DMS114 treated with DMSO at 0.1 percent for 48 hours (cell line): ENCODE results near the gene CAV1.
"Not testable (repeated sequence)": the region's sequence is repeated elsewhere in the genome, so short reads cannot be mapped to it uniquely, and the experiment has no call there.

Source experiments
- DNase-seq: peaks from one replicate; lab custom pipeline; 2025; ENCODE audit not compliant: unreplicated experiment; lab: John Stamatoyannopoulos, UW

The CAV1 gene, protein sequence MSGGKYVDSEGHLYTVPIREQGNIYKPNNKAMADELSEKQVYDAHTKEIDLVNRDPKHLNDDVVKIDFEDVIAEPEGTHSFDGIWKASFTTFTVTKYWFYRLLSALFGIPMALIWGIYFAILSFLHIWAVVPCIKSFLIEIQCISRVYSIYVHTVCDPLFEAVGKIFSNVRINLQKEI

DNA sequence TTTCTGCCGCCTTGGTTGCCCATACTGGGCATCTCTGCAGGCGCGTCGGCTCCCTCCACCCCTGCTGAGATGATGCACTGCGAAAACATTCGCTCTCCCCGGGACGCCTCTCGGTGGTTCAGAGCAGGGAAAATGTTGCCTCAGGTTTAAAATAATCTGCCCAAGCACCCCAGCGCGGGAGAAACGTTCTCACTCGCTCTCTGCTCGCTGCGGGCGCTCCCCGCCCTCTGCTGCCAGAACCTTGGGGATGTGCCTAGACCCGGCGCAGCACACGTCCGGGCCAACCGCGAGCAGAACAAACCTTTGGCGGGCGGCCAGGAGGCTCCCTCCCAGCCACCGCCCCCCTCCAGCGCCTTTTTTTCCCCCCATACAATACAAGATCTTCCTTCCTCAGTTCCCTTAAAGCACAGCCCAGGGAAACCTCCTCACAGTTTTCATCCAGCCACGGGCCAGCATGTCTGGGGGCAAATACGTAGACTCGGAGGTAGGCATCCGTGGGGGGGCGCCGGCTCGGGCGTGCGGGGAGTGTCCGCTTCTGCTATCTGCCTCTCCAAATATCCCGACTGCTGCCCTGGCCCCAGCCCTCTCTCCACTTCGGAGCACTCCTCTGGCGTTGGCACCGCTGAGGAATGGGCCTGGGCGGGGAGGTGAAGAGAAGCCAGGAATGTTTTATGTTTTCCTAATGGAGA lies at the start of gene CAV1:
Gene CAV1, plus strand, starts transcription at position 428 of the 689 bp plus-strand sequence. Its CDS starts 27 bp downstream, at position 455.
- DNase-seq, result no peak

DNA sequence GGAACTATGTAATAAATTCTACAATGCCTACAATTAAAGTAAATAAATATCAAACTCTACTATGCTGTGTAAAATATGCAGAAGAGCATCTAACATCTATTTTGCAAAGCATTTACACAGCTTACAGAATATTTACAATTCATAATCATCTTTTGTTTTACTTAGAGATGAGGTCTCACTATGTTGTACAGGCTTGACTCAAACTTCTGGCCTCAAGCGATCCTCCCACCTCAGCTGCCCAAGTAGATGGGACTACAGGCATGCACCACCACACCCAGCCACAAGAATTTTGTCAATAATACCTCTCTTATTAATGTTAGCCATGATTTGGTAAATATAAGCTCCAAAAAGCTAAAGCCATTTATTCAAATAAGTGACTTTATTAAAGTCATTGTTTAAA lies 47.2 kb upstream of the CAV1 start:
- no peak for DNase-seq

DNA sequence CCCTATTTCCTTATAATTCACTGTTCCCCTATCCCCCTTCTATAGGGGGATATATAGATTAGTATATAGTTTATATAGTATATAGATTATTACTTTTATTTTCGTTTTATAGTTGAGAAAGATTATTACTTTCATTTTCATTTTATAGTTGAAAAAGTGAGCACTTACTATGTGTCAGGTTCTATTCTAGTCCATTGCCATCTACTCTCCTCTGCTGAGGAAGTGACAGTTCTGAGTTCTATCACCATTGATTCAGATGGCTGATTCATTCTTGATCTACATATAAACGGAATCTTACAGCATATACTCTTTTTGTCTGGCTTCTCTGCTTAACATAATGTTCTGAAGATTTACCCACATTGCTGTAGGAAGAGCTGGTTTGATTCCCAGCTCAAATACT lies 46.0 kb upstream of the CAV1 start:
- DNase-seq, result no peak

DNA sequence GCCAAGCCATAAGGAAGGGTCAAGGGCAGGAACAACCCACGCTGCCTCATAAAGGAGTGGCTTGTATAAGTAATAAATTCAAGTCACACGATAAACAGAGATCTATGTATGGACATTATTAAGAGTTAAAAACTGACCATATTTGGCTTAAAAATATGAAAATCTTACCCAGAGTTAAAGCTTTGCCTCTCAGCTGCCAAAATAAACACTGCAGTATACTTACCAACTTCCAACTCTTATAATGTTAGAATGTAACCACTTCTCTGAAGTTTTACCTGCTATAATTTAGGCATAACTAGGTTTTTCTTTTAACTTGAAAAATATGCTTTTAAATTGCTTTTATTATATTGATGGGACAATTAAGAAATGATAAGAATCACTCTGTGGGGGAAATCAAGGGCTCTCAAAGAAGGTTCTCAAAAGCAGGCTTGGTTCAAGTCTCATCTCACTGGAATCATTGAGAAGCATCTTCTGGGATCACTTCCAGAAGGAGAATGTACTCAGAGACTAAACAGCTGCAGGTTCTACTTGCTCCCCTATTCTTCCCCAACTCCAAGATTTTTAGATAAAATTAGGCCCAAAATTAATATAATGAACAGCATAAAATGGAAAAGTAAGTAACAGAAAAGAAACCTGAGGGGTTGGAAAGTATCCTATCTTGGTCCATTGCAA lies 41.4 kb upstream of the CAV1 start:
- DNase-seq, result no peak

DNA sequence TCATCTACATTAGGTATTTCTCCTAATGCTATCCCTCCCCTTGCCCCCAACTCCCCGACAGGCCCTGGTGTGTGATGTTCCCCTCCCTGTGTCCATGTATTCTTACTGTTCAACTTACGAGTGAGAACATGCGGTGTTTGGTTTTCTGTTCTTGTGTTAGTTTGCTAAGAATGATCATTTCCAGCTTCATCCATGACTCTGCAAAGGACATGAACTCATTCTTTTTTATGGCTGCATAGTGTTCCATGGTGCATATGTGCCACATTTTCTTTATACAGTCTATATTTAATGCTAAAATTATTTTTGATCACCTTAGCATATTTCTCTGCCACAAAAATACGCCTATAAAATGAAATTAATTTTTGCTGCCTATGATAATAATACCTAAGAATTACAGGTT lies 40.4 kb upstream of the CAV1 start:
- not testable (repeated sequence) for DNase-seq

DNA sequence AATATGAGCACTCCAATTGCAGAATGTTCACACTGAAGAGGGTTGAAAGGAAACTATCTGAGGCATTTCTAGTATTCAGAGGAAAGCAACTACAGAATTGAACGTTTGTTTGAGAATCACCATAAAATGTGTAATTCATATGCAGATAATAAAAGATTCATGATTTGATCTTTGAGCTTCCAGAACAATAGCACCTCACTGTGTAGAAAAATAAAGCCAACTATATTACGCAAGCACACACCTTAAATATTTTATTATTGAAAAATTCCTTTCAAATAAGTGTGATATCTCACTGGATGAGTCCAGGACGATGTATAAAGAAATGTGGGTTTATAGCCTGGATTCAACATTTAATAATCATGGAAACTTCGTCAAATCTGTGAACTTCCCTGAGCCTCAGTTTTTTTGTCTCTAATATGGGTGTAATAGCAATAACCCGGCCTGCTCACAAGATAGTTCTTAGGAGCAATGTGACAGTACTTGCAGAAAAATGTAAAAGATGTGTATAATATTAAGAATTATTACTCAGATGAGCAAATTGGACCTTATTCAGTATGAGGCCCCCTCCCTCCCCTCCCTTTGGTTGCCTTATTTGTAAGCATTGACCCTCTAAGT lies 36.8 kb upstream of the CAV1 start:
- DNase-seq, result no peak

DNA sequence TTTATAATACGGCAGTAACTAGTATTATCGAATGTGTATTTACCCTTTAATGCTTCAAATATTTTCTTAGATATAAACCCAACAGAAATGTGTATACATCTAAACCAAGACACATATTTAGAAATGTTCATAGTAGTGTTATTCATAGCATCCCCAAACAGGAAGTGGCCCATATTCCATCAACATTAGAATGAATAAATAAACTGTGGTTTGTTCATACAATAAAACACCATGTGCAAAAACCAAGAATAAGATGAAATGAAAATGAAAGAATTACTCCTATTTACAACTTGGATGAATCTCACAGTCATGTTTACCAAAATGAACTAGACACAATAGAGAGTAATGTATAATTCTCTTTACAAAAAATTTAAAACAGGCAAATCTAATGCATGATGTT lies 34.5 kb upstream of the CAV1 start:
- no peak for DNase-seq

DNA sequence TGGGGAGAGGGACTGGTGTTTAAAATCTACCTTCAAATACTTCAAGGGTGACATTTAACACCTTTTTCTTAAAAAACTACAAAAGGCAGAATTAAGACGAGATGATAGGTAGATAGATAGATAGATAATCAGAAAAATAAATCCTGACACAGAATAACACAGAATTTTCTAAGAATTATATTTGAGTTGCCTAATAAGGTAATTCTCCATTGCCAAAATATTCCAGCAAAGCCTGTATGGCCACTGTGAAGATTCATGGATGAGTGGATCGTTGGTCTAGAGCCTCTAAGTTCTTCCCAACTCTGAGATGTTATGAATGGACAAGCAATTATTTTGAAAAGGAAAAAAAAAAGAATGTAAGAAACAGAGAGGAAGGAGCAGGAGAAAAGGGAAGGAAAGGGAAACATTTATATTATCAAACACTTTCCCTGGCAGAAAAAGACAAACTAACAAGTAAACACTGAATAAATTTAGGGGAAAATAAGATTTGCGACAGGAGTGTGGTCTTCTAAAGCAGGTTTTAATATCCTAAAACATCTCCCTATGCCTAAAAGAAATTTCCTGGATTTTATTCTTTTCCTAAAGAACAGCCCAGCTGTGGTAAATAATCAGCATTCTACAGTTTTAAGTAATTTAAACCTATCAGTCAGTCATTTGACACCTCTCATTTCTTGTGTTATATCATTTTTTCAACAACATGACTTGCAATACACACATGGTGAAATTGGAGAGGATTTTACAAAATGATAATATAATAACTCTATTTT lies 32.8 kb upstream of the CAV1 start:
- DNase-seq, result no peak

DNA sequence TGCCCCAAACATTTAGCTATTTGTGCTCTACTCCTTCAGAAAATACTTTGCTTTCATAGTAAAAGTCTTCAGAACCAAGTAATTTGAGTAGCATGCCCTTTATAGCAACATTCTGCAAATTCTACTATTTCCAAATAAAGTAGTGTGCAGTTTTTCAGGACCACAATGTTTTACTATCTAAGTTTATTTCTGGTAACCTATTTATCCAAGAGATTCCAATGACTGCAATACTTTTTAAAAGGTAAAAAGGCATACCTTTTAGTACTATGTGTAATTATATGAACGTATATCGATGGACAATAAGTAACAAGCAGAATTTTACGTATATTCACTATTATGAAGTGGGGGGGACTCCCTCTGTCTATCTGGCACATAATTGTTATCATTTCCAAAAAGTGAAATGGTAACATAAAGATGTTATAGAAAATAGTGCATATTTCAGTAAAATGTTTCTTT lies 32.2 kb upstream of the CAV1 start:
- DNase-seq, result no peak

DNA sequence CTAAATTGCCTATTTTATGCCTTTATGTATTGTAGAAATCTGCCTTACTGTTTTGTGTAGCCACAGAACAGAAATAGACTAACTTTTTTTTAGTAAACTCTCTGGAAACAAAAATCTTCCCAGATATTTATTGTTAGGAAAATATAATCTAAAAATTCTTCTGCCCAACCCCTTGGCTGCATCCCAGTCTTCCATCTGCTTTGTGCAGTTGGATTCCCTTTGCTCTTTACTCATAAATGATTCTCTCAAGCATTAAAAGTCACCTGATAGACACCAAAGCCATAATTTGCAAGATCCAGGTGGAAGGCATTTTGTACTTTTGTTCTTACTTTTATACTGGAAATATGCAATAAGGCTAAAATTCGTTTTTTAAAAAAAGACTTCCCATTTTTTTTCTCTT lies 31.4 kb upstream of the CAV1 start:
- no peak for DNase-seq

DNA sequence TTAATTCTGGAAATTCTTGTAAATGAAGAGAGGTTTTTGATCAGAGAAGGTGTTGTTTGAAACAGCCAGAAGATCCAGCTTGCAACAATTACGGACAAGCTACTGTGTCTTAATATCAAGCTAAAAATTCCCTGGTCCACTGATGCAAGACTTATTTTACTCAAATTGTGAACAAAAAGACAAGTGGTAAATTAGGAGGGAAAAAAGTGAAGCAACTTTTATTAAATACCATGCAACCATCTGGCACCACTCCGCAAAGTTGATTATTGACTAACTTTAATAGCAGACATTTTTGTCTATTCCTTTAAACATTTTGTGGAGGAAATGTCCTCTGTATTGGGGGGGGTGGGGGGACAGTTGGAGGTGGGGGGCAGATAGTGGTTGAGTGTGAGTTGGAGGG lies 30.4 kb upstream of the CAV1 start:
- no peak for DNase-seq

DNA sequence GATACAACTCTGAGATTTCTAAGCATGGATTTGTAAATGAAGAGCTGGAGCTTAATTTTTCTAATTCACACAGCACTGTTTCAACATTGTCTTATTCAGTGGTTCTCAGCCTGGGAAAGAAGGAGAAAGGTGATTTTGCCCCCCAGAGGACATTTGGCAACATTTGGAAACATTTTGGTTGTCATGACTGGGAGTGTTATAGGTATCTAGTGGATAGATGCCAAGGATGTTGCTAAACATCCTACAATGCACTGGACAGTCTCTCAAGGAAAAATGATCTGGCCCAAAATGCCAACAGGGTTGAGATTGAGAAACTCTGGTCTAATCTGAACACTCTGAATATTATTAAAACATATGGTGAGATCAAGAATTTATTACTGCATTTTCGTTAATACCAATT lies 29.1 kb upstream of the CAV1 start:
- DNase-seq, result no peak

DNA sequence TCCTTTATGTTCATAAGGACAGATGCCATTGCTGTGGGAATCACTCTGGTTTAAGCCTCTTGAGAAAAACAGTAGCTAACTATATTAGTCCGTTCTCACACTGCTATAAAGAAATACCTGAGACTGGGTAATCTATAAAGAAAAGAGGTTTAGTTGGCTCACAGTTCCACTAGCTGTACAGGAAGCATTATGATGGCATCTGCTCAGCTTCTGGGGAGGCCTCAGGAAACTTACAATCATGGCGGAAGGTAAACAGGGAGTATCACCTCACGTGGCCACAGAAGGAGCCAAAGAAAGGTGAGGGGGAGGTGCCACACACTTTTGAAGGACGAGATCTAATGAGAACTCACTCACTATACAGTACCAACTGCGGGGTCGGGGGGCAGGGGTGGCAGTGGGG lies 28.2 kb upstream of the CAV1 start:
- DNase-seq, result no peak

DNA sequence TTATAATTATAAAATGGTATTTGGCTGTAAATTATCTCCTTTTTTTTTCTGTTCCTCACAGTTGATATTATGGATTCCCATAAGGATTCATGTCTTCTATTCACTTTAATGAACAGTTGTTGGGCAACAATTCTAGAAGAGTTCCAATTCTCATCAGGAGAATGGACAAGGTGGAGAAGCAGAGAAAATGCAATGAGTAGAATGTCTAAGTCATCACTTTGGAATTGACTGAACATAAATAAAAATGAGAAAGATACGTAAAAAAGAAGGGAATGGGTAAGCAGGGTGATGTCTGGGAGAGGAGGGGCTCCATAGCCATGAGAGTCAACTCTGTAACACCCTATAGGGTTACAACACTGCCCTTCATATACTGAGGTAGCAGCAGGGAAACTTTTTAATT lies 27.1 kb upstream of the CAV1 start:
- no peak for DNase-seq

DNA sequence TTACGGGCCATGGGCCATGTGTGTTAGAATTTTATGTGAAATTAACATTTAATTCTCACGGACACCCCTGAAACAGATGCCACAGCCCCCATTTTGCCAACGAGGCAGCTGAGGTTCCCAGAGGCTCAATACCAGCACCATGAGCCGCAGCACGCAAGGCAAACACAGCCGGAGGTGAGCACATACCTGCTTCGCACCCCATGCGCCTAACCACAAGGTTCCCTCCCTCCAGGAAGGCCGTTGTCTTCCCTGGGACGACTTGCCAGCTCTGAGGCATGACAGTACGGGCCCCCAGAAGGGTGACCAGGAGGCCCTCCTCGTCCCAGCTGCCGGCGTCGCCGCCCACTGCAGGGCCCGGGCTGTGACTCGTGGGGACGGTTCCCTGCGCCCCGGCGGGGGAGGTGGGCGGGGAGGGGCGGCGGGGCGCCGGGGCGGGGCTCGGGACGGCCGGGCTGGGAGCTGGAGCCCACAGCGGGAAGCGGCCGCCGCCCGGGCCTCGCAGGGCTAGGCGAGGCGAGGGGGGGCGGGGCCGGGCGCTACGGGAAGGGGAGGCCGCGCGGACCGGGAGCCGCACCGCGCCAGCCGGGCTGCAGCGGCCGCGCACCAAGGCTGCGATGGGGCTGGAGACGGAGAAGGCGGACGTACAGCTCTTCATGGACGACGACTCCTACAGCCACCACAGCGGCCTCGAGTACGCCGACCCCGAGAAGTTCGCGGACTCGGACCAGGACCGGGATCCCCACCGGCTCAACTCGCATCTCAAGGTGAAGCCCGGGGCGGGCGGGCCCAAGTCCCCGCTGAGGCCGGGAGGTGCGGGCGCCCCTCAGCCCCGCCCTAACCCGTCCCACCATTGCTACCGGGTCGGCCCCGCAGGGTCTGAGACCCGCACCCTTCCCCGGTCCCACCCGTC lies 25.4 kb upstream of the CAV1 start, which contains the start of gene CAV2:
Gene CAV2, plus strand, starts transcription at position 571 of the 910 bp plus-strand sequence. Its CDS starts 44 bp downstream, at position 615.
- no peak for DNase-seq

DNA sequence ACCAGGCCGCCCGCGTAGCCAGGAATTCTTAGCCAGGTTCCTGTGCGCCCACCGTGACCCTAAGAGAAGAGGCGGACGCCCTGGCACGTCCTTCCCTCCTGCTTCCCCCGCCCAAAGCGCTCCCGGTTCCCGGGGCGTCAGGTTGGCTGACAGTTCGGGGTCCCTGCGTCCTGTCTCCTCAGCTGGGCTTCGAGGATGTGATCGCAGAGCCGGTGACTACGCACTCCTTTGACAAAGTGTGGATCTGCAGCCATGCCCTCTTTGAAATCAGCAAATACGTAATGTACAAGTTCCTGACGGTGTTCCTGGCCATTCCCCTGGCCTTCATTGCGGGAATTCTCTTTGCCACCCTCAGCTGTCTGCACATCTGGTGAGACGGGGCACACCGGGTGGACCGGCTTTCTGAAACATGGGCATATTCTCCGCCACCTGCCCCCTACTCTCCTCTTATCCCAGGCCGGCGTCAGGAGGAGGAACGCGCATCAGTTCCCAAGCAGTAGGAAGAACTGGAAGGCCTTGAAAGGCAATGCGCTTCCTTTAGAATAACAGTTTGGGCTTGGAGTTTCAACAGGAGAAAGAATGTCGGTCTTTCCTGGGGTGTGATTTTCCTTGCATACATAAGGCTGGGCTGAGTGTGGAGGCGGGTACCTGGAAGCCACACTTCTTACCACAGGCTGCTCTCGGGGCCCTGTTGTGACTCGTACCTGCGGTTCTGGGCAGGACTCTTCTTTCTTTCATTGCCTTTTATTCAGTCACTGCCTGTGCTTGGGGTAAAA lies 24.6 kb upstream of the CAV1 start:
- DNase-seq, result no peak

DNA sequence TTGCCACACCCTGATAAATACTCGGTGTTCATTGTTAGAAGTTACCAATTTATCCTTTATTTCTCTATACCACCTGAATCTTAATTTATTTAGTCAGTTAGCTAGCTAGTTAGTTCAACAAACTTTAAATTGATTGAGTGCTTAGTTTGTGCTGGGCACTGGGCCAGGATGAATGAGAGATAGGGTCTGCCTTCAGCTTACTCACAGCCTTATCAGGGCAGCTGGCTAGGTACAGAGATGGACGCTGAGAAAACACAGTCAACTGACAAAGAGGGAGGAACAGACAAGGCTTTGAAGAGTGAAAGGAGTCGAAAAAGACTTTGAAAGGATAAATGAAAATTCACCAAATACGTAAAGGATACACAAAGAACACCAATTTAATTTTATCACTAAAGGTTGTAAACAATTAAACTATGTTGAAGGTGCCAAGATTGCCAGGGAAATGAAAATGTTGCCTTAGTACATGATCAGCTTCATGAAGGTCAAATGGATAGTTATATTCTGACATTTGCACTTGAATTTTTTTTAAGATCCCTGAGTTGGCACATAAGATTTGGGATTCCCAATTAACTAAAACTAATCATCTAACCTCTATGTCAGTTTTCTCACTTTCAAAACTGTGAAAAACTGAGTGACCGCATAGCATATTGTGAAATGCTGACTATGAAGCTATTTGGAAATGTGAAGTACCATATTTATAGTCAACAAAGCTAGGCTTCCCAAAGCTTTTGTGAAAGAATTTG lies 23.2 kb upstream of the CAV1 start:
- DNase-seq, result no peak

DNA sequence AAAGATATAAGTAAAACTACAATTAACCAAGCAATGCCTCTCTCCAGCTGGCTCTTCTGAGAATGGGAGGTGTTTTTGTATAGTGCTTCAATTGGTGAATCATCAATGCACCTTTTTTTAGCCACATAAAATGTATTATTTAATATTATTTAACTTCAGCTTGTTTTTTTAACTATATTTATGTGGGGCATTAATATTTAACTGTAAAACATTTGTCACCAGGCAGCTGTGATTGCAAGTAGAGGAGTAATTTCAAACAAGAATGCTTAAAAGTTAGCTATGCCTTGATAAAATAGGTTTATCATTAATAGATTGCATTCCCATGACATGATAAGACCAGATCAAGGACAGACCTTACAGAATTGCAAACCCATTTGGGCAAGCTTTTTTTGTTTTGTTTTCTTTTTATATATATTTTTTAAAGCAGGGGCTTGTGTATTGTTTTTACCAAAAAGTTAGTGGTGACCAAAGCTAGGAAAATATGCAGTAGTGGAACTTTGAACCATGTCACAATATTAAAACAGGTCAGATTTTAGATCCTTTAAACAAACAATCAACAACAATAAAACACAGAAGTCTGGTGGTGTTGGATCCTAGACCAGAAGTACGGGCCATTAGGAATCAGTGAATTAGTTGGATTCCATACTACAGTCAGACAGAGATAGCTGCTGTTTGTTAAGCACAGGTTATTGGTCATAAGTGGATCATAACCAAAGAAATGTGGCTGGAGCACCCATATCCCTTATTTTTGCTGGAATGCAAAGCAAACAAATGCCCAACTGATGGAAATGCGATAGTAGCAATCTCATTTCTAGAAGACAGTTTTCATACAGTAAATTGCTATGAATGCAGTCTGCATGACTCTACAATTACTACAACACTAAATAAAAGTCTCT lies 22.4 kb upstream of the CAV1 start:
- no peak for DNase-seq
